PC-9 (cell line): ENCODE data around the gene ELAVL1.

Experiments used
- EZH2 ChIP-seq: fragments of 200-600 bp; sonication (generic); IDR thresholded peaks from 2 replicates; pipeline ENCODE4 v1.8.0; 2017; ENCODE audit warnings: antibody characterized with exemption, low read depth
- TF ChIP-seq, protein P1 (sequence below): fragments of 200-600 bp; sonication (generic); conservative IDR thresholded peaks from 2 replicates; pipeline ENCODE4 v1.6.1; 2017; ENCODE audit warnings: mixed run types, antibody characterized with exemption, mild to moderate bottlenecking, moderate library complexity

DNA sequence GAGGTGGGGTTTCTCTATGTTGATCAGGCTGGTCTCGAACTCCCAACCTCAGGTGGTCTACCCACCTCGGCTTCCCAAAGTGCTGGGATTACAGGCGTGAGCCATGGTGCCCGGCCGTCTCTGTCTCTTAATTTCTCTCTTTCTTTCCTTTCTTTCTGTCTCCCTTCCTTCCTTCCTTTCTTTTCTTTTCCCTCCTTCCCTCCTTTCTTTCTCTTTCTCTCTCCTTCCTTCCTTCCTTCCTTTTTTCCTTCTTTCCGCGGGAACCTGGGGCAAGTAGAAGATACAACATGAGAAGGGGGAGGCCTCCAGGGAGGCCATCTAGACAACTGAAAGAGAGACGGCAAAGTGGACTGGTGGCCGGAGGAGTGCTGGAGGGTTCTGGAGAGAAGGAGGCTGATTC lies 15.2 kb upstream of the ELAVL1 start:
- TF ChIP-seq, protein P1, sequence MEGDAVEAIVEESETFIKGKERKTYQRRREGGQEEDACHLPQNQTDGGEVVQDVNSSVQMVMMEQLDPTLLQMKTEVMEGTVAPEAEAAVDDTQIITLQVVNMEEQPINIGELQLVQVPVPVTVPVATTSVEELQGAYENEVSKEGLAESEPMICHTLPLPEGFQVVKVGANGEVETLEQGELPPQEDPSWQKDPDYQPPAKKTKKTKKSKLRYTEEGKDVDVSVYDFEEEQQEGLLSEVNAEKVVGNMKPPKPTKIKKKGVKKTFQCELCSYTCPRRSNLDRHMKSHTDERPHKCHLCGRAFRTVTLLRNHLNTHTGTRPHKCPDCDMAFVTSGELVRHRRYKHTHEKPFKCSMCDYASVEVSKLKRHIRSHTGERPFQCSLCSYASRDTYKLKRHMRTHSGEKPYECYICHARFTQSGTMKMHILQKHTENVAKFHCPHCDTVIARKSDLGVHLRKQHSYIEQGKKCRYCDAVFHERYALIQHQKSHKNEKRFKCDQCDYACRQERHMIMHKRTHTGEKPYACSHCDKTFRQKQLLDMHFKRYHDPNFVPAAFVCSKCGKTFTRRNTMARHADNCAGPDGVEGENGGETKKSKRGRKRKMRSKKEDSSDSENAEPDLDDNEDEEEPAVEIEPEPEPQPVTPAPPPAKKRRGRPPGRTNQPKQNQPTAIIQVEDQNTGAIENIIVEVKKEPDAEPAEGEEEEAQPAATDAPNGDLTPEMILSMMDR, result no peak
- TF ChIP-seq EZH2, result no peak
